H9 (cell line): ENCODE measurements around the gene SLC6A8. TPM values are rescaled to one million over a fixed set of nuclear protein-coding genes. Genes with fewer than 3 reads are reported as not detected.

Experiments
- DNase-seq: peaks from one replicate; pipeline ENCODE4 v3.0.0-alpha.2; 2017
- H2AFZ ChIP-seq: one replicate; pipeline ENCODE4 v1.6.1; 2013; ENCODE audit warnings: mild to moderate bottlenecking, low read length, control low read depth, moderate library complexity
- H2AK5ac ChIP-seq: 2 replicates; pipeline ENCODE4 v1.6.1; 2013; ENCODE audit warnings: low read length, control low read depth, mixed read lengths; ENCODE audit not compliant: insufficient read length
- H2BK120ac ChIP-seq: one replicate; pipeline ENCODE4 v1.6.1; 2013; ENCODE audit warnings: low read depth, mild to moderate bottlenecking, low read length, control low read depth, inconsistent platforms; ENCODE audit not compliant: poor library complexity, severe bottlenecking
- H2BK12ac ChIP-seq: 2 replicates; pipeline ENCODE4 v1.6.1; 2013; ENCODE audit warnings: low read length, control low read depth, mixed read lengths, low read depth; ENCODE audit not compliant: insufficient read length
- H2BK15ac ChIP-seq: 2 replicates; pipeline ENCODE4 v1.6.1; 2013; ENCODE audit warnings: low read depth, low read length, control low read depth
- H2BK20ac ChIP-seq: one replicate; pipeline ENCODE4 v1.6.1; 2013; ENCODE audit warnings: low read depth, mild to moderate bottlenecking, low read length, control low read depth, inconsistent platforms; ENCODE audit not compliant: poor library complexity, severe bottlenecking
- H2BK5ac ChIP-seq: 2 replicates; pipeline ENCODE4 v1.6.1; 2013; ENCODE audit warnings: low read length, control low read depth, mixed read lengths; ENCODE audit not compliant: insufficient read length
- H3K14ac ChIP-seq: 2 replicates; pipeline ENCODE4 v1.6.1; 2013; ENCODE audit warnings: low read length, control low read depth; ENCODE audit not compliant: insufficient read depth
- H3K18ac ChIP-seq: 2 replicates; pipeline ENCODE4 v1.6.1; 2013; ENCODE audit warnings: low read depth, mild to moderate bottlenecking, mixed read lengths, low read length, control low read depth; ENCODE audit not compliant: insufficient read length
- H3K23ac ChIP-seq: 2 replicates; pipeline ENCODE4 v1.6.1; 2013; ENCODE audit warnings: low read length, control low read depth, mixed read lengths, low read depth; ENCODE audit not compliant: insufficient read length
- H3K23me2 ChIP-seq: 2 replicates; pipeline ENCODE4 v1.6.1; 2013; ENCODE audit warnings: low read depth, mild to moderate bottlenecking, mixed read lengths, low read length, control low read depth; ENCODE audit not compliant: insufficient read length, poor library complexity, severe bottlenecking
- H3K27ac ChIP-seq: 2 replicates; pipeline ENCODE4 v1.5.1; 2013; ENCODE audit warnings: low read length, control low read depth, mixed read lengths, low read depth; ENCODE audit not compliant: insufficient read length
- H3K27me3 ChIP-seq: 2 replicates; pipeline ENCODE4 v1.6.1; 2013; ENCODE audit warnings: low read length, control low read depth, inconsistent platforms; ENCODE audit not compliant: insufficient read depth
- H3K4ac ChIP-seq: 2 replicates; pipeline ENCODE4 v1.6.1; 2013; ENCODE audit warnings: low read depth, mild to moderate bottlenecking, control low read depth, inconsistent platforms, low read length, moderate library complexity
- H3K4me1 ChIP-seq: 2 replicates; pipeline ENCODE4 v1.6.1; 2013; ENCODE audit warnings: low read length, control low read depth, inconsistent platforms; ENCODE audit not compliant: insufficient read depth
- H3K4me2 ChIP-seq: 2 replicates; pipeline ENCODE4 v1.6.1; 2013; ENCODE audit warnings: low read length, control low read depth, mixed read lengths; ENCODE audit not compliant: insufficient read length, insufficient read depth
- H3K56ac ChIP-seq: 2 replicates; pipeline ENCODE4 v1.6.1; 2013; ENCODE audit warnings: low read depth, mild to moderate bottlenecking, mixed read lengths, low read length, control low read depth; ENCODE audit not compliant: insufficient read length
- H3K79me1 ChIP-seq: 2 replicates; pipeline ENCODE4 v1.6.1; 2013; ENCODE audit warnings: low read depth, mild to moderate bottlenecking, moderate library complexity, low read length, control low read depth, inconsistent platforms; ENCODE audit not compliant: insufficient read depth, poor library complexity, severe bottlenecking
- H3K79me2 ChIP-seq: 2 replicates; pipeline ENCODE4 v1.6.1; 2013; ENCODE audit warnings: low read length, control low read depth, inconsistent platforms; ENCODE audit not compliant: insufficient read depth
- H3K9ac ChIP-seq: 2 replicates; pipeline ENCODE4 v1.6.1; 2013; ENCODE audit warnings: low read length, control low read depth, mixed read lengths; ENCODE audit not compliant: insufficient read length; ENCODE audit errors: extremely low read depth
- H3K9me3 ChIP-seq: one replicate; pipeline ENCODE4 v1.6.1; 2013; ENCODE audit warnings: low read depth, low read length, inconsistent platforms; ENCODE audit not compliant: control insufficient read depth
- H3T11ph ChIP-seq: one replicate; pipeline ENCODE4 v1.6.1; 2013; ENCODE audit warnings: mild to moderate bottlenecking, low read length, control low read depth, inconsistent platforms
- H4K20me1 ChIP-seq: one replicate; pipeline ENCODE4 v1.6.1; 2013; ENCODE audit not compliant: control insufficient read depth, insufficient read length, insufficient read depth
- H4K5ac ChIP-seq: 2 replicates; pipeline ENCODE4 v1.6.1; 2013; ENCODE audit warnings: low read depth, mild to moderate bottlenecking, mixed read lengths, low read length, control low read depth; ENCODE audit not compliant: insufficient read length
- H4K8ac ChIP-seq: replicated peaks from 2 replicates; pipeline ENCODE4 v1.6.1; 2013; ENCODE audit warnings: low read length, control low read depth, mixed read lengths, low read depth; ENCODE audit not compliant: insufficient read length
- H4K91ac ChIP-seq: 2 replicates; pipeline ENCODE4 v1.6.1; 2013; ENCODE audit warnings: low read depth, mild to moderate bottlenecking, moderate library complexity, mixed read lengths, low read length, control low read depth; ENCODE audit not compliant: insufficient read length
- H3K27ac Mint-ChIP-seq, 3 experiments: 2 replicates in 2 of 3; 3 replicates in 1 of 3; pipeline ENCODE4 v1.8.0; 2020 to 2021; ENCODE audit warnings: mixed read lengths in 3 of 3, mild to moderate bottlenecking in 1 of 3, moderate library complexity in 1 of 3
- H3K27me3 Mint-ChIP-seq: 2 replicates; pipeline ENCODE4 v1.8.0; 2021; ENCODE audit warnings: low read depth, mild to moderate bottlenecking, moderate library complexity, mixed read lengths
- H3K36me3 Mint-ChIP-seq, 3 experiments: 2 replicates in 2 of 3; 3 replicates in 1 of 3; pipeline ENCODE4 v1.8.0; 2020 to 2021; ENCODE audit warnings: low read depth in 3 of 3, mixed read lengths in 3 of 3; ENCODE audit not compliant: insufficient read depth in 1 of 3
- H3K4me1 Mint-ChIP-seq, 2 experiments: 2 replicates each; pipeline ENCODE4 v1.8.0; 2020; ENCODE audit warnings: mixed read lengths in 2 of 2
- H3K4me3 Mint-ChIP-seq, 2 experiments: 2 replicates in 1 of 2; 3 replicates in 1 of 2; pipeline ENCODE4 v1.8.0; 2020 to 2021; ENCODE audit warnings: mild to moderate bottlenecking in 2 of 2, mixed read lengths in 2 of 2, moderate library complexity in 1 of 2
- H3K9me3 Mint-ChIP-seq, 2 experiments: 2 replicates in 1 of 2; 3 replicates in 1 of 2; pipeline ENCODE4 v1.8.0; 2020; ENCODE audit warnings: mild to moderate bottlenecking in 2 of 2, mixed read lengths in 2 of 2, moderate library complexity in 1 of 2
- WGBS: extraction: QIAGEN DNeasy Blood & Tissue Kit; methylation state at CpG from one replicate; pipeline ENCODE4 v1.1.7; 2013; ENCODE audit warnings: missing lambda C conversion rate, low lambda C conversion rate, mixed read lengths; ENCODE audit not compliant: insufficient read length; ENCODE audit errors: extremely low coverage; 5-methylcytosine and 5-hydroxymethylcytosine counted together
- long read RNA-seq: library from polyadenylated mRNA; unstranded; transcript quantifications from one replicate; pipeline ENCODE4 v2.0.0, GENCODE V29; 2020
- total RNA-seq: library from RNA; stranded (reverse); gene quantifications from 2 replicates; pipeline ENCODE4 v1.2.1, GENCODE V29; 2021
- TF ChIP-seq, protein P1 (sequence below): fragments of 200-600 bp; sonication (generic); conservative IDR thresholded peaks from 3 replicates; pipeline ENCODE4 v1.8.0; 2021; ENCODE audit warnings: antibody characterized with exemption, mild to moderate bottlenecking

SLC6A8 gene
- total RNA-seq: 229 and 231 TPM in 2 replicates
- long read RNA-seq, partial matches to known transcripts: 37 of 39 reads
- long read RNA-seq, other reads (novel, unspliced or antisense): 1 of 39 reads

DNA sequence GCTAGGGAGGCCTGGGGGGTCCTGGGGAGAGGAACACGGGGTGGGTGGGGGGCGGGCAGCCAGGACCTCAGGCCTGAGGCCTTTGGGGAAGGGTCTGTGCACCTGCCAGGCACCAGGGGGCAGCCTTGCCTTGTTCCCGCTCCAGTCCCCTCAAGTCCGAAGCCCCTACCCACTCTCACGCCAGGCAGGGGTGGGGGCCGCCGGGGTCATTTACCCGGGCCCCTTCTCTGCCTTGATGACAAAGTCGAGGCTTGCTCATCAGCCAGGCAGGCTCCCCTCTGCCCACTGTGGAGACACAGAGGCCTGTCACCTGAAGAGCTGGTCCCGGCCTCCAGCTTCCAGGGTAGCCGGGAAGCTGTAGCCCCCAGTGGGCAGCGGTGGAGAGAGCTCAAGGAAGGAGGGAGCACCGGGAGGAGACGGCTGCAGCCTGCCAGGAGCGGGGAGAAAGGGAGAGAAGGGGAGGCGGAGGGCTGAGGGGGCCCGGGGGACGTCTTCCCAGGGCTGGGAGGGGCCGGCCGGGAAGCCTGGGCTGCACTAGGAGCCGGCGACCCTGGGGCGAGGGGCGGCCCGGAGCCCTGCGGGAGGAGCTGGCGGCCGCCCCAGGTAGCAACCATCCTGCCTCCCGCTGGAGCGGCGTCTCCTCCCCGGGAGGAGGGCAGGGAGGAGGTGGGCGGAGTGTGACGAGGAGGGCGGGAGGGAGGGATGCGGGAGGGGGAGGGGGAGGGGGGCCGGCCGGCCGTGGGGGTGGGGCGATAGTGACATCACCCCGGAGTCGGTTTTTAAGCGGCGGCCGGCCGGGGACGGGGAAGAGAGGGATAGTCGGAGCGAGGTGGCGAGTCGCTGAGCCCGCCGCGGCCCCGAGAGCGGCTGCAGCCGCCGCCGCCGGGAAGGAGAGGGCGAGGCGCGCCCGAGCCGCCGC is at the start of gene SLC6A8:
SLC6A8 (plus strand) TSS at position 806 of the 919 bp plus-strand sequence. CDS start 649 bp downstream, outside the sequence.
- peak; percentile 70 for DNase-seq
- no peak within 1 kb of the TSS for H4K91ac ChIP-seq
- no CpG with 5 or more reads among the region's 66 CpGs for WGBS
- H2BK20ac ChIP-seq: no peak within 1 kb of the TSS
- Mint-ChIP-seq H3K9me3 (peaks cover 35 to 55% of the 10 kb centered on the region in 2 experiments), H3K27me3 (peaks cover 2% of the 10 kb centered on the region; the same call in 1 of the 2 replicates), H3K36me3 (peaks cover 20 to 40% (median 35%) of the 10 kb centered on the region in 3 experiments), H3K27ac (peak within 1 kb of the TSS; percentile 44 to 92 (median 85); a peak in 4 of 7 replicates), H3K4me3 (peak within 1 kb of the TSS; percentile 57 to 75), H3K4me1 (peaks cover 15 to 20% of the 10 kb centered on the region in 2 experiments)
- no peak within 1 kb of the TSS for H4K8ac ChIP-seq
- no peaks in the 10 kb centered on the region for H3K27me3 ChIP-seq
- peaks cover 6% of the 10 kb centered on the region for H3K9me3 ChIP-seq
- H2AFZ ChIP-seq: no peak within 1 kb of the TSS
- H2BK15ac ChIP-seq: no peak within 1 kb of the TSS
- H3K79me1 ChIP-seq: no peaks in the 10 kb centered on the region
- no peaks in the 10 kb centered on the region; the same call in 1 of the 2 replicates for H3K4me1 ChIP-seq
- no peak within 1 kb of the TSS for H3K18ac ChIP-seq
- TF ChIP-seq, protein P1, sequence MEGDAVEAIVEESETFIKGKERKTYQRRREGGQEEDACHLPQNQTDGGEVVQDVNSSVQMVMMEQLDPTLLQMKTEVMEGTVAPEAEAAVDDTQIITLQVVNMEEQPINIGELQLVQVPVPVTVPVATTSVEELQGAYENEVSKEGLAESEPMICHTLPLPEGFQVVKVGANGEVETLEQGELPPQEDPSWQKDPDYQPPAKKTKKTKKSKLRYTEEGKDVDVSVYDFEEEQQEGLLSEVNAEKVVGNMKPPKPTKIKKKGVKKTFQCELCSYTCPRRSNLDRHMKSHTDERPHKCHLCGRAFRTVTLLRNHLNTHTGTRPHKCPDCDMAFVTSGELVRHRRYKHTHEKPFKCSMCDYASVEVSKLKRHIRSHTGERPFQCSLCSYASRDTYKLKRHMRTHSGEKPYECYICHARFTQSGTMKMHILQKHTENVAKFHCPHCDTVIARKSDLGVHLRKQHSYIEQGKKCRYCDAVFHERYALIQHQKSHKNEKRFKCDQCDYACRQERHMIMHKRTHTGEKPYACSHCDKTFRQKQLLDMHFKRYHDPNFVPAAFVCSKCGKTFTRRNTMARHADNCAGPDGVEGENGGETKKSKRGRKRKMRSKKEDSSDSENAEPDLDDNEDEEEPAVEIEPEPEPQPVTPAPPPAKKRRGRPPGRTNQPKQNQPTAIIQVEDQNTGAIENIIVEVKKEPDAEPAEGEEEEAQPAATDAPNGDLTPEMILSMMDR: peak; percentile 61
- no peaks in the 10 kb centered on the region for H3K23me2 ChIP-seq
- H2BK5ac ChIP-seq: no peak within 1 kb of the TSS
- no peaks in the 10 kb centered on the region; the same call in 1 of the 2 replicates for H3K79me2 ChIP-seq
- H3K27ac ChIP-seq: no peak within 1 kb of the TSS
- no peak within 1 kb of the TSS for H3T11ph ChIP-seq
- peak within 1 kb of the TSS; percentile 21 for H3K4me2 ChIP-seq
- no peak within 1 kb of the TSS for H4K5ac ChIP-seq
- no peak within 1 kb of the TSS for H3K9ac ChIP-seq
- no peak within 1 kb of the TSS for H2BK12ac ChIP-seq
- H3K56ac ChIP-seq: no peak within 1 kb of the TSS
- H2BK120ac ChIP-seq: no peak within 1 kb of the TSS
- peaks cover 5% of the 10 kb centered on the region for H4K20me1 ChIP-seq
- no peak within 1 kb of the TSS for H3K4ac ChIP-seq
- no peak within 1 kb of the TSS for H3K23ac ChIP-seq
- H2AK5ac ChIP-seq: no peak within 1 kb of the TSS
- 0 out of 2 replicates have a peak within 1 kb of the TSS, but pooled peaks have one; percentile 65 for H3K14ac ChIP-seq
